ENCODE data around the gene VRTN.

The VRTN gene

DNA sequence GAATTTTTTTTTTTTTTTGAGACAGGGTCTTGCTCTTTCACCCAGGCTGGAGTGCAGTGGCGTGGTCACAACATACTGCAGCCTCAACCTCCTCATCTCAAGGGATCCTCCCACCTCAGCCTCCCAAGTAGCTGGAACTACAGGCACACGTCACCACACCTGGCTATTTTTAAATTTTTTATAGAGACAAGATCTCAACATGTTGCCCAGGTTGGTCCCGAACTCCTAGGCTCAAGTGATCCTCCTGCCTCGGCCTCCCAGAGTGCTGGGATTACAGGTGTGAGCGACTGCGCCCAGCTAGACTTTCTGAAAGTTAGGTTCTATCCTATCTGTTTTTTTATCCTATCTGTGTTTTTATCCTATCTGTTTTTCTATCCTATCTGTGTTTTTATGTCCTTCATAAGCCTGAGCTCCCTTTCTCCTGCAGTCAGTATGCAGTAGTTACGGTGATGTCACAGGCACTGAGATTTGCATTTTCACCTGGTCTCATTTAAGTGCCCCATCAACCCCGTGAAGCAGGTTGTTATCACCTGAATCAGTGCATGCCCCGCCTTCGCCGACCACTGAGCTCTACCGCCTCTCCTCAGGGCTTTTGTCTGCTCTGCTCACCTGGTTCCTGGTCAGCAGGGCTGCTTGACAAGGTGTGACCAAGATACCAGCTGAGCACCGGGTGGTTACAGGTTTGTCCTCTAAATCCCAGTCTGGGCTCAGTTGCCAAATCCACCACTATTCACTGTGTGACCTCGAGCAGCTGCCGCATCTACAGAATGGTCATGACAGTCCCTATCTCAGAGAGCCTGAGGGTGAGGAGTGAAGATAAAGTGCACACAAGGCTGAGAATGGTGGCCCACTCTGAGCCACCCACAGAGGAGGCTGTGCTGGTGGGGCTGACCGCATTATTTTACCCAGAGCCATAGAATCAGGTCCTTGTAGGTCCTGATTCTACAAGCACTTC is 44.6 kb downstream of the VRTN start:
- no peak for DNase-seq (ENCODE audit: low read depth in 1 of 2, low spot score in 1 of 2)

DNA sequence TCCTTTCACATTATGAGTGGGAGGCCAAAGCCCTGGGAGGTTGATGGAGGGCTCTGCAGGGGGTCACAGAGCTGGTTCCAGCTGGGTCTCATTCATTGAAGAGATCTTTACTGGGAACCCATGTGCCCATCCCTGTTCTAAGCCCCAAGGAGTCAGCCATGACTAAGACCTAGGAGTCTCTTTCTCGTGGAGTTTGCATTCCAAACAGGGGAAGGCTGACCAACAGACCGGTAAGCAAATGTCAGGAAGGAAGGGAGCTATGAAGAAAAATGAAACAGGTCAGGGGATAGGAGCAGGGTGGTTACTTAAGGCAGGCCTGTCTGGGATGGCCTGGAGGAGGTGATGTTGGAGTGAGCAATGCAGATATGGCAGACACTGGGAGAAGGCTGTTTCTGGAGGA is 46.3 kb downstream of the VRTN start:
- no peak for DNase-seq (ENCODE audit: low read depth in 1 of 2, low spot score in 1 of 2)

DNA sequence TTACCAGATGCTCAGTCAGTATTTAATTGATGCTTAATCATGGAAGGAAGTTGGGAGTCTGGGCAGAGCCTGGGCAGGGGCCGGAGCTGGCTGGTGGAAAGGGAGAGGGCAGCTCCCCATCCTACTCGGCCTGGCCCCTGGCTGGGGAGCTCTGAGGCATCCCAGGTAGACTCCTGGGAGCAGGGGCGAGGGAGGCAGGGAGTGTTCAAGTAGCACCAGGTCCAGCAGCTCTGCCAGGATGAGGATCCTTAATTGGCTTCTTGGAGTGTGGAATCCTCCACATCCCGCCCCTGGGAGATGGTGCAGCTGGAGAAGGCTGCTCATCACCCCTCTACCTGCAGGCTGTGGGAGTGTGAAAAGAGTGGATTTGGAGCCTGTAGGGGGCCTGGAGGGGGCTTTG is 46.8 kb downstream of the VRTN start:
- DNase-seq (ENCODE audit: low read depth in 1 of 2, low spot score in 1 of 2) = no peak

DNA sequence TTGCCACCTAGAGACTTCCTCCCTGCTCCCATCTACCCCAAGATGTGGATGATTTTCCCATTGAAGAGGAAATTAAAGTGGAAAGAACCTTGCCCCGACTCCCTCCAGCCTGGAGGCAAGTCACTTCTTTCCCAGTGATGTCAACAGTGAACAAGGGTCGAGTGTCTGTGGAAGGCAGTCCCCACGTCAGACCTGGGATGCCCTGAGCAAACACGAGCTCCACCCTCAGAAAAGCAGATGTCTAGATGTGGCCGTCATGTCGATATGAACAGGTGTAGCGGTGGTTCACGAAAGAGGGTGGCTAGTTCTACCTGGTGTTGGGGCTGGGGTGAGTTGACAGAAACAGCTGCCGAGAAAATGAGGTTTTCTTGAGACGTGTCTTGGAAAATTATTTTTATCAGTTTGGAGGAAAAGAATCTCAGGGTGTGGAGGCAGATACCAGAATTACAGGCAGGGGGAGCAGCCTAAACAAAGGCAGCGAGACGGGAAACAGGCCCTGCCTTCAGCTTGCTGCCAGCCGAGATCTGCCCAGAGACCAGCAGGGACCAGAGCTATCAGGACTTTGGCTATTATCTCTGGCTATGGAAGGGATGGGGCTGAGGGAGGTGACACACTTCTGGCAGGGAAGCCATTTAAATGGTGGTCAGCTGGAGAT is 51.9 kb downstream of the VRTN start:
- no peak for DNase-seq (ENCODE audit: low read depth in 1 of 2, low spot score in 1 of 2)

DNA sequence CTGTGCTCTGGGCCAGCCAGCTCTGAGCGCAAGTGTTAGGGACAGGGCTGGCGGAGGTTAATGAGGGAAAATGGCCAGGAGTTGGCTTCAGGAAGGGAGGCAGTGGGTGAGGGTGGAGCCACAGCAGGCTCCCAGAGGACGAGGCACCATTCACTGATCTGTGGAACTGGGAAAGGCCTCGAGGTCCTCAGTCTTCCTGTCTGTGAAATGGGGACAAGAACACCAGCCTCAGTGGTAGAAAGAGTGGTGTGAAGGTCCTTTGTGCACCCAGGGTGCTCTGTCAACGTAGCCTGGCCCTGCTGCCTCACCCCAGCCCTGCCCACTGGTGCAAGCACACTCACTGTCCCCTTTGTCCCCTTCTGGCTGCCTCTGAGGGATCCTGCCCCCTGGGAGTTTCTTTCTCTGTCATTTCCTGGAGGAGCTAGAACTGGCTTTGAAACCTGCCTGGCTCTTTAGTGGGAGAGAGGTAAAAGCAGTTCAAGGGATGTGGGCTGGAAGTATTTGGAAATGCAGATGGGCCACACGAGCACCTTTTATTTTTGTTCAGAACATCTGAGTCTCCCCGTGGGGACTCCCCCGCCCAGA is 52.7 kb downstream of the VRTN start:
- no peak for DNase-seq (ENCODE audit: low read depth in 1 of 2, low spot score in 1 of 2)

DNA sequence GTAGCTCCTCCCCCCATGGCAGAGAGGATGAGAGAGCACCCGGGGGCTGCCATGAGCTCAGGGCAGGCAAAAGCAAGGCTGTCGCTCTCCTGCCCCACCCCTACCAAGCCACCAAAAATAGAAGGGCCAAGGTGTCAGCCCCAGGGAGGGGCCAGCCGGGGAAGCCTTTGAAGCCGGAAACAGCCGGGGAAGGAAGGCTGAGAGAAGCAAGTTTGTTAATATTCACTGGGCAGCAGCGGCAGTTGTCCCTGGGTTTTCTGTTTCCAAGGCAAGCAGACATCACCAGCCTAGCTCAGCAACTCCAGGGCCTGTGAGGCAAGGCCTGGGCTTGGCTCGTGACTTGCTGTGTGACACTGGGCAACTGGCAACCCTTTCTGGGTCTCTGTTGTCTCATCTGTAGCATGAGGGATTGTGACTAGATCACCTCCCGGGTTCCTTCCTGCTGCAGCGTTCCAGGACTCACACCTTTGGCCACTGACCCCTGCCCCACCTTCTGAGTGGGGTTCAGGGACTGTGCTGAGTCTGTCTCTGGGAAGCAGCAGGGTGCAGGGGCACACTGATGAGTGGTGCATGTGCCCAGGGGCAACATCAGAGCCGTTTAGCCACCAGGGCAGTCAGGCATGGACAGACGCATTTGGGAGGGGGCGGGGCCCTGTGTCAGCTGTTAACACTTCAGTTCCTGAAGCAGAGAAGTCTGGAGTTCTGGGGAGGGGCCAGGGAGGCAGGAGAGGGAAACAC is 53.4 kb downstream of the VRTN start:
- peak; percentile 29 to 37 for DNase-seq (ENCODE audit: low read depth in 1 of 2, low spot score in 1 of 2)

DNA sequence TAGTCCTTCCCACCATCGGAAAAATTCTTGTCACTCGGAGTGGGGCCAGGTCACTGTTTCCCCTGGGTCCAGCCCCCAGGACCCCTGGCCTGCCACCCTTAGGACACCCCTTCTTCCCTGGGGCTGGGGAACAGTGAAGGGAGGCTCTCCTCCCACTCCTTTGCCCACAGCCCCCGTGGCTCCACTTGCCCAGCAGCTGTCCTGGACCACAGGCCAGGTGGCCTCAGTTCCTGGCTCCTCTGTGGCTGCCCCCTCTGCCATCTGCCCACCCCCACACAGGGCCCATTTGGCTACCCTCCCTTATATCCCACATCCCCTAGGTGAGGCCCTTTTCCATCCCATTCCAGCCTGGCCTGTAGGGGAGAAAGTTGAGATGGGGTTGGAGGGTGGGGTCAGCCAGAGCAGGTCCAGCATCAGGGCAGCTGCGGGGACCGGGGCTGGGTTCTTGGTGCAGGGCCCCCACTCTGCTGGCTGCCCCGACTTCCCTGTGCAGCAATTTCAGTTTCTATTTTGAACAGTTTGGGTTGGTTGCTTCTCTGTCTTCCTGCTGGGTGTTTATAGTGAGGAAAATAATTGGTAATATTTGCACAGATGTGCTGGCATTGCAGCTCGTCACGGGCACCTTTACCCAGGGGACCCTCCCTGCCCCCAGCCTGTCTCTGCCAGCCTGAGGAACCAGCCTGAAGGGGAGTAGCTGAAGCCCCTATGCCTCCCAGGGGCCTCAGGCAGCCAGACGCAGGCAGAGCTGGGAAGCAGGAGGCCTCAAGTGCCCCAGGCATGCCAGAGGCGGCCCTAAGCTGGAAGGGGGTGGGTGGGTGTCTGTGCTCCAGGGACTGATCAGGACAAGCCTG is 54.4 kb downstream of the VRTN start:
- DNase-seq (ENCODE audit: low read depth in 1 of 2, low spot score in 1 of 2) = no peak

DNA sequence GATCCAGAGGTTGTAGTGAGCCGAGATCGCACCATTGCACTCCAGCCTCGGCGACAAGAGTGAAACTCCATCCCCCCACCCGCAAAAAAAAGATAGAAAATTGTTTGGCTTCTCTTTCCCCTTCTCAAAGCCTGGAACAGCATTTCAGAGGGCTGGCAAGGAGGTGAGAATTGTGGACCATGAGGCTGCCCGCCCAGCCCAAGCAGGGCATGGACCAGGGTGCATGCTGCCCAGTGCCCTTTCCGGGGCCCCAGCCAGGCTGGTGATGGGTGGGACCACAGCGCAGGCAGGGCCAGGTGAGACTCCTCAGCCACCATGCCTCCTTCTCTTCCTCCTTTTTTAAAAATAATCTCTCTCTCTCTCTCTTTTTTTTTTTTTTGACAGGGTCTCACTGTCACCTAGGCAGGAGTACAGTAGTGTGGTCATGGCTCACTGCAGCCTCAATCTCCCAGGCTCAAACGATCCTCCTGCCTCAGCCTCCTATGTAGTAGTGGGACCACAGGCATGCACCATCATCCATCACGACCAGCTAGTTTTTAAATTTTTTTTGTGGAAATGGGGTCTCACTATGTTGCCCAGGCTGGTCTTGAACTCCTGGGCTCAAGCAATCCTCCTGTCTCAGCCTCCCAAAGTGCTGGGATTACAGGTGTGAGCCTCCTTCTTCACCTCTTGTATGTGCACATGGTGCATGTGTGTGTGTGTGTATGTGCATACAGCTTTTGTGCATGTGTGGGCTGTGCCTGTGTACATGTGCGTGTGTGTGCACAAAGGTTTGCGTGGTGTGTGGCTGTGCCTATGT is 55.5 kb downstream of the VRTN start:
- DNase-seq (ENCODE audit: low read depth in 1 of 2, low spot score in 1 of 2) = no peak

DNA sequence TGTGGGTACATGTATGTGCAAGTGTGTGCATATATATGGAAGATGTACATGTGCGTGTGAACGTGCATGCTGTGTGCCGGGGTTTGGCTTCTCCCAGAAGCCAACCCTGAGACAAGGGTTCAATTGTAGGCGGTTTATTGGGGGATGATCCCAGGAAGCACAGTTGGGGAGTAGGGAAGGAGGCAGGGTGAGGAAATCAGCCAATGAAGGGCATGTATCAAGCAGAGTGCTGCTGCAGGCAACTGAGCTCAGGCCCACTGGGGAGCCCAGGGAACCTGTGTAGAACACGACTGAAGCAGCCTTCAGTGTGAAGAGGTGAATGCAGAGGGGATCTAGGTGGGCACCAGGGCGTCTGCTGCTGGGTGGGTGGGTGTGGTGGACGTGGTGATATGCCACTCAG is 56.2 kb downstream of the VRTN start:
- DNase-seq (ENCODE audit: low read depth in 1 of 2, low spot score in 1 of 2) = no peak

DNA sequence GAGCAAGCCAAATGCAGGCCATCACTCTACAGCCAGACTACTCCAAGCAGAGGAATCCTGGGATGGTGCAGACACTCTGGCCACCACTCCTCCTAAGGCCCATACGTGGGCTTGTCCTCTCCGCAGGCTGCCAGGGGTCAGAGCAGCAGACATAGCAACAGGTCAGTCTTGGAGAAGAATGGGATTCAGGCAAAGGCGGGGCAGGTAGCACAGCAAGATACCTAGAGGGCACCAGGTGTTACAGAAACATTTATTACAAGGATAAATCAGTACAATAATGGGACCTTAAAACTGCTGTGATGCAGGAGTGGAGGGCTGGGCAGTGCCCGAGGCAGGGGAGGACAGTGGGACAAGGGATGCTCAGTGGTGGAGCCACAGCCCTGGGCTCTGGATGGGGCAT is 57.4 kb downstream of the VRTN start:
- no peak for DNase-seq (ENCODE audit: low read depth in 1 of 2, low spot score in 1 of 2)

DNA sequence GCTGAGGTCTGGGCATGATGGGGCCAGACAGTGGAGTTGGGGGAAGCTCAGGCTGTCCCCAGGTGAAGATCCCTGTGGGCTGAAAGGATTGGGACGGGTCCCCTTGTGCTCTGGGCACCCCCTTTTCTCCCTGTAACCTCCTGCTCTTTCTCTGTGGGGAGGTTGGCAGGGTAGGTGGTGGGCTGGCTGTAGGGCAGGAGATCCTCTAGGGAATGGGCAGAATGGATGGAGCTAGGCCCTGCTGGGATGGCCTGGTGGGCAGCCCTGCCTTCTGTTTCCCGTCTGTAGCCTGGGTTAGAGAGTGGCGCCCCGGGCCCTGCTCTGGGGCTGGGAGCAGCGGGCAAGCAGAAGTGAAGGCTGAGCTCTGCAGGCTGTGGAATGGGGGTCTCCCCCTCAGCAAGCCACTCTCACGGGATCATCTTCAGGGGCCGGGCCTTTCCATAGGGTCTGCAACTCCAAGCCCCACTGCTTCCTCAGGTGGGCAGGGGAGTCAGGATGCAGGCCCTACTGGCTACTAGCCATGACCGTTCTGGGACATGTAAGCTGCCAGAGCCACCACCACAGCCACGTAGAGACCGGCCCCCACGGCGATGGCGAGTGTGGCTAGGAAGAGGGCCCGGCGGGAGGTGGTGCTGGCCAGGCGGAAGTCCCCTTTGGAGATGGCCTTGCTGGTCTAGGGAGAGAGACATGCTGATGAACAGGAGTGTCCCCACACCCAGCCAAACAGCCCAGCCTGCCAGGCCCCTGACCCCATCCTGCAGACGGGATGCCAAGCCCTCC is 58.9 kb downstream of the VRTN start:
- no peak for DNase-seq (ENCODE audit: low read depth in 1 of 2, low spot score in 1 of 2)

DNA sequence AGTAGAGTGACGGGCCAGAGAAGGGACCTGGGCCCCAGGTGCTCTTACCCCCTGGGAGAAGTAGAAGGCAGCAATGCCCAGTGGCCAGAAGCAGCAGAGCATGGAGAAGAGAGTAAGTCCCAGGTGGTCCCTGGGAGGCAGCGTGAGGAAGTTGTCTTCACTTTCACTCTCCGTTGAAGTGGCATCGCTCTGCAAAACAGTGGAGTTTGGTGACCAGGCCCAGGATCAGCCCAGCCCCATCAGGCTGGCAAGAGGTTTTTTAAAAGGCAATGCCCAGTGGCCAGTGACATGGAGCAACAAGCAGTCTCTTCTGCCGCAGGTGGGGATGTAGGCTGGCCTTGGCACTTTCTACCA is 59.5 kb downstream of the VRTN start:
- no peak for DNase-seq (ENCODE audit: low read depth in 1 of 2, low spot score in 1 of 2)

DNA sequence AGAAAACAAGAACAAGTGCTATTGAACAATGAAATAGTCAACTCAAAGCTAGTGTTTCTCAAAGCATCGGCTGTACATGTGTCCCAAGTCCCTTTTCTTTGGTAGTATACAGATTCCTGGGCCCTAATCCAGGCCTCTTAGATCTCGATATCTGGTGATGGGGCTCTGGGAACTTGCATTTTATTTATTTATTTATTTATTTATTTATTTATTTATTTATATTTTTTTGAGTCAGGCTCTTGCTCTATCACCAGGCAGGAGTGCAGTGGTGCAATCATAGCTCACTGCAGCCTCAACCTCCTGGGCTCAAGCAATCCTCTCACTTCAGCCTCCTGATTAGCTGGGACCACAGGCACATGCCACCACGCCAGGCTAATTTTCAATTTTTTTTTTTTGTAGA is 60.6 kb downstream of the VRTN start:
- DNase-seq (ENCODE audit: low read depth in 1 of 2, low spot score in 1 of 2) = no peak

DNA sequence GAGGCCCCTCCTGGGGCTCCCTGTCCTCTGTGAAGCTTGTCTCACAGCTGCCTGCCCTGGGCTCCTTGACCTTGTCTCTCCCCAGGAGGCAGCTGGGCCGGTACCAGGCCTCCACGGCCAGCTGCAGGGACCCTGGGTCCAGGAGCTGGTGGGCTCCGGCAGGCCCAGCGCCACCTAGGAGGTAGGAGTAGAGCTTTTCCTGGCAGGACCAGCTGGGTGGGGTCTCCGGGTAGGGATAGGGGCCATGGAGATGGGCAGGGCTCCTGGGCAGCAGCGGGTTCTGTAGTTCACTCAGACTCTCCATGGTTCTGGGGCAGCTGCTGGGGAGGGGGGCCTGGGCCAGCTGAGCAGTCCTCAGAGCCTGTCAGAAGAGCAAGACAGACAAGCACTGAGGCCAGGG is 61.2 kb downstream of the VRTN start:
- DNase-seq (ENCODE audit: low read depth in 1 of 2, low spot score in 1 of 2) = no peak

Data from stimulated activated CD4-positive, alpha-beta T cell treated with anti-CD3 and anti-CD28 coated beads, Interleukin-15, amount 100 ng/mL, for 1 hour (primary cell).